ENCODE results near the gene AMPH.

DNA sequence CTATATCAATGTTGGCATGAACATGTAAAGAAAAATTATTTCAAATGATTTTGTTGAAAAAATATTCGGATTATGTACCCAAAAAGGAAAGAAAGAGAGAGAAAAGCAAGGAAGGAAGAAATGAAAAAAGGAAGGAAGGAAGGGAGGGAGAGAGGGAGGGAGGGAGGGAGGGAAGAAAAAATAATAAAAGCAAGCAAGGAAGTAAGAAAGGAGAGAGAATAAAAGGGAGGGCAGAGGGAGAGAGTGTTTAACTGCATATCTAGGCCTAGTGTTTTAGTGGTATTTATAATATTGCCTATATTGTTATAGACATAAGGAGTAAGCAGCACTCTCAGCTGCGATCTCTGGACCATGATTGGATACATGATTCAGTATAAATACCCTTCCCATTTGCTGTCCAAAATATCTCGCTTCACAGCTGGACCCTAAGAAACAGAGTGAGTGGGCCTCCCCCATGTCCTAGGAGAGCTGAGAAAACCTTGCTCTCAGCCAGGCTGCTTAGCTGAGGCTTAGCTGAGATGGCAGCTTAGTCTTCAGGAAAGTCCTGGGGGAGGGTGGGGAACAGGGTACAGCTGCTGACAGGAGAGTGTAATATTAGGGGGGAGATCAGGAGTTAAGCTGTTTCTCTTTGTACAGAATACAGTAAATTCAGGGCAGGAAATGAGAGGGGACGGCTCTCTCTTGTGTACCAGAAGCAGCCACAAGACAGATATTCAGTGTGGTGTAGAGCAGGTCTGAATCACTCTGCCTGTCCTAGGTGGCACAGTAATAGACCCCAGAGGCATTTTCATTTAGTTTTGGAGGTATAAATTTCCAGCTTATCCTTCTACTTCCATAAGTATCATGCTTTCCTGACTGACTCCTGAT, 291.0 kb downstream of the AMPH start:
- TF ChIP-seq, protein P1, sequence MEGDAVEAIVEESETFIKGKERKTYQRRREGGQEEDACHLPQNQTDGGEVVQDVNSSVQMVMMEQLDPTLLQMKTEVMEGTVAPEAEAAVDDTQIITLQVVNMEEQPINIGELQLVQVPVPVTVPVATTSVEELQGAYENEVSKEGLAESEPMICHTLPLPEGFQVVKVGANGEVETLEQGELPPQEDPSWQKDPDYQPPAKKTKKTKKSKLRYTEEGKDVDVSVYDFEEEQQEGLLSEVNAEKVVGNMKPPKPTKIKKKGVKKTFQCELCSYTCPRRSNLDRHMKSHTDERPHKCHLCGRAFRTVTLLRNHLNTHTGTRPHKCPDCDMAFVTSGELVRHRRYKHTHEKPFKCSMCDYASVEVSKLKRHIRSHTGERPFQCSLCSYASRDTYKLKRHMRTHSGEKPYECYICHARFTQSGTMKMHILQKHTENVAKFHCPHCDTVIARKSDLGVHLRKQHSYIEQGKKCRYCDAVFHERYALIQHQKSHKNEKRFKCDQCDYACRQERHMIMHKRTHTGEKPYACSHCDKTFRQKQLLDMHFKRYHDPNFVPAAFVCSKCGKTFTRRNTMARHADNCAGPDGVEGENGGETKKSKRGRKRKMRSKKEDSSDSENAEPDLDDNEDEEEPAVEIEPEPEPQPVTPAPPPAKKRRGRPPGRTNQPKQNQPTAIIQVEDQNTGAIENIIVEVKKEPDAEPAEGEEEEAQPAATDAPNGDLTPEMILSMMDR (IDR thresholded peaks at IDR 0.05): no peak
- no peak for TF ChIP-seq POLR2A (IDR thresholded peaks at IDR 0.05)
